Measurements from ENCODE around the gene KRTAP1-4. TPM values are rescaled to one million over a fixed set of nuclear protein-coding genes. Genes with fewer than 3 reads are reported as not detected.

The KRTAP1-4 gene
- total and polyA plus RNA-seq, 2 of the 4 experiments (the other 2 are of a cell fraction): not detected

GRCh38 chr17:41063449-41063848 lies 33.5 kb upstream of the KRTAP1-4 start:
- in situ Hi-C loops (cut with MboI; ENCODE audit: low sequenced_read_pairs): no loop called here
- intact Hi-C loops (cut with micrococcal nuclease): loop anchor here (5.0 kb wide), 3 partner anchors 259 to 584 kb away; no protein-coding TSS in a partner anchor
- peak overlapping the region; percentile 98; the same call in 2 of the 3 replicates for H2BK15ac ChIP-seq (ENCODE audit: low read depth, low read length)
- no peak overlapping the region for H3K27ac ChIP-seq (ENCODE audit: insufficient read depth, low read length)
- no peak for ATAC-seq (ENCODE audit: low read depth)
- no peaks in the 10 kb centered on the region for H3K27me3 ChIP-seq (ENCODE audit: control insufficient read depth, insufficient read depth, low read length)
- DNase-seq: no peak
- peaks cover 20% of the 10 kb centered on the region for H3K4me1 ChIP-seq (ENCODE audit: control insufficient read depth, insufficient read depth, low read length)
- dilution Hi-C loops (cut with HindIII; ENCODE audit: low sequenced_read_pairs, unreplicated experiment): no loop called here
- H3K4me2 ChIP-seq (ENCODE audit: low read depth, low read length): no peak overlapping the region
- ChIA-PET POLR2A (ENCODE audit: unreplicated experiment) (no interaction called here), CTCF (interaction anchor here (0.6 kb wide), 1 partner anchor 491 kb away, joined by 3 read pairs; no protein-coding TSS in a partner anchor)
- no peaks in the 10 kb centered on the region for H3K79me1 ChIP-seq (ENCODE audit: low read depth in 1 of 2, low read length in 2 of 2)
- H2AK5ac ChIP-seq (ENCODE audit: low read depth, low read length): peak overlapping the region; percentile 98
- peak overlapping the region; percentile 97 for H2BK120ac ChIP-seq (ENCODE audit: low read depth, low read length)
- H4K20me1 ChIP-seq (ENCODE audit: insufficient read depth, low read length): no peaks in the 10 kb centered on the region
- no peak for TF ChIP-seq RAD21 (IDR thresholded peaks at IDR 0.05; ENCODE audit: low read length)
- H4K91ac ChIP-seq (ENCODE audit: insufficient read depth, low read depth, low read length): peak overlapping the region; percentile 98
- H3K9ac ChIP-seq (ENCODE audit: low read depth, low read length): no peak overlapping the region
- peak overlapping the region; percentile 79; the same call in 1 of the 2 replicates for H3K23ac ChIP-seq (ENCODE audit: low read depth, low read length)
- 0 out of 2 replicates have a peak overlapping the region, but pooled peaks have one; percentile 46 for H3K56ac ChIP-seq (ENCODE audit: extremely low read depth, insufficient read depth, low read length)
- no peak overlapping the region for H2AFZ ChIP-seq (replicated peaks; ENCODE audit: low read length, poor library complexity)
- no peaks in the 10 kb centered on the region for H3K9me3 ChIP-seq (ENCODE audit: control insufficient read depth, insufficient read depth, low read length)
- no peaks in the 10 kb centered on the region for H3K36me3 ChIP-seq (ENCODE audit: control insufficient read depth, insufficient read depth, low read length)
- H3K4me3 ChIP-seq (ENCODE audit: insufficient read depth, low read depth, low read length): no peak overlapping the region
- H4K8ac ChIP-seq (ENCODE audit: low read depth in 2 of 2, low read length in 2 of 2): peak overlapping the region; percentile 86
- H2BK5ac ChIP-seq (ENCODE audit: low read depth, low read length, poor library complexity, severe bottlenecking): peak overlapping the region; percentile 98
- peak overlapping the region; percentile 94 for H3K4ac ChIP-seq (ENCODE audit: low read depth, low read length)
- no TSS peak for BruUV-seq (replicated peaks)
- no peak overlapping the region for H2AK9ac ChIP-seq (replicated peaks; ENCODE audit: low read depth, low read length, poor library complexity)
- WGBS, 2 experiments (ENCODE audit: extremely low coverage in 2 of 2, insufficient read length in 1 of 2): no CpG with 5 or more reads among the region's 4 CpGs
- H3K14ac ChIP-seq (replicated peaks; ENCODE audit: low read depth, low read length): peak overlapping the region; percentile 88
- peak overlapping the region; percentile 98 for H2BK20ac ChIP-seq (ENCODE audit: low read depth, low read length)
- peak overlapping the region; percentile 73; the same call in 1 of the 2 replicates for H4K5ac ChIP-seq (ENCODE audit: low read depth, low read length)
- peaks cover 9% of the 10 kb centered on the region for H3K9me1 ChIP-seq (ENCODE audit: insufficient read depth, low read length)
- H3K18ac ChIP-seq (ENCODE audit: low read depth, low read length): peak overlapping the region; percentile 91; the same call in 1 of the 2 replicates

All from IMR-90 (cell line).